H1 (cell line): Measurements from ENCODE around the gene DOCK3. TPM values are rescaled to one million over a fixed set of nuclear protein-coding genes. Genes with fewer than 3 reads are reported as not detected.

Experiments
- ASH2L ChIP-seq: fragments of 200-600, 300-600 bp; sonication (generic); IDR thresholded peaks from one replicate; pipeline ENCODE4 v1.7.1; 2017; ENCODE audit warnings: low read length
- ATF3 ChIP-seq: IDR thresholded peaks from 2 replicates; pipeline ENCODE4 v1.6.1; 2011; ENCODE audit warnings: low read depth, mild to moderate bottlenecking, low read length; ENCODE audit not compliant: insufficient read depth
- BACH1 ChIP-seq: IDR thresholded peaks from 2 replicates; pipeline ENCODE4 v1.6.1; 2012; ENCODE audit warnings: low read length, improper control_type of control experiment
- BRCA1 ChIP-seq: IDR thresholded peaks from 2 replicates; pipeline ENCODE4 v1.6.1; 2012; ENCODE audit warnings: low read depth, low read length, improper control_type of control experiment
- CBX5 ChIP-seq: fragments of 300-800, 300-1000 bp; sonication (generic); IDR thresholded peaks from 2 replicates; pipeline ENCODE4 v1.7.1; 2016; ENCODE audit warnings: antibody characterized with exemption, low read length, low read depth
- CREB1 ChIP-seq: IDR thresholded peaks from 2 replicates; pipeline ENCODE4 v1.6.1; 2012; ENCODE audit warnings: inconsistent platforms
- EGR1 ChIP-seq: IDR thresholded peaks from 2 replicates; pipeline ENCODE4 v1.6.1; 2011; ENCODE audit warnings: low read depth, low read length, borderline replicate concordance
- EZH2 ChIP-seq: fragments of 200-600 bp; sonication (generic); IDR thresholded peaks from 2 replicates; pipeline ENCODE4 v1.7.1; 2012; ENCODE audit warnings: low read depth, mild to moderate bottlenecking, moderate library complexity, low read length, inconsistent platforms; ENCODE audit not compliant: severe bottlenecking
- FOSL1 ChIP-seq: IDR thresholded peaks from 2 replicates; pipeline ENCODE4 v1.6.1; 2011; ENCODE audit warnings: mild to moderate bottlenecking, low read depth, low read length, moderate library complexity; ENCODE audit not compliant: insufficient read depth
- GTF2F1 ChIP-seq: IDR thresholded peaks from 2 replicates; pipeline ENCODE4 v1.6.1; 2012; ENCODE audit warnings: low read depth, low read length, improper control_type of control experiment, borderline replicate concordance
- JUN ChIP-seq: IDR thresholded peaks from 2 replicates; pipeline ENCODE4 v1.6.1; 2011; ENCODE audit warnings: low read depth, mild to moderate bottlenecking, improper control_type of control experiment, low read length
- KDM5A ChIP-seq: fragments of 200-600 bp; IDR thresholded peaks from 2 replicates; pipeline ENCODE4 v1.7.1; 2012; ENCODE audit warnings: mild to moderate bottlenecking, low read length, inconsistent platforms, mixed read lengths
- MAX ChIP-seq: IDR thresholded peaks from 2 replicates; pipeline ENCODE4 v1.6.1; 2012; ENCODE audit warnings: inconsistent platforms
- NANOG ChIP-seq: IDR thresholded peaks from 2 replicates; pipeline ENCODE4 v1.6.1; 2011; ENCODE audit warnings: low read length, low read depth, mild to moderate bottlenecking, inconsistent platforms; ENCODE audit not compliant: insufficient read depth, poor library complexity, severe bottlenecking
- NRF1 ChIP-seq: IDR thresholded peaks from 2 replicates; pipeline ENCODE4 v1.6.1; 2011; ENCODE audit warnings: mild to moderate bottlenecking, low read depth, low read length, improper control_type of control experiment
- POLR2A ChIP-seq, 2 experiments: IDR thresholded peaks; 1 replicate in 1 of 2; 2 replicates in 1 of 2; pipeline ENCODE4 v1.6.1; 2011; ENCODE audit warnings: low read depth in 2 of 2, low read length in 2 of 2, mild to moderate bottlenecking in 2 of 2; ENCODE audit errors: control extremely low read depth in 1 of 2
- POU5F1 ChIP-seq: IDR thresholded peaks from 2 replicates; pipeline ENCODE4 v1.6.1; 2011; ENCODE audit warnings: low read depth, mild to moderate bottlenecking, low read length, moderate library complexity
- RXRA ChIP-seq: IDR thresholded peaks from 2 replicates; pipeline ENCODE4 v1.6.1; 2011; ENCODE audit warnings: low read depth, mild to moderate bottlenecking, low read length, moderate library complexity; ENCODE audit not compliant: insufficient read depth
- SIRT6 ChIP-seq: IDR thresholded peaks from one replicate; pipeline ENCODE4 v1.7.1; 2012; ENCODE audit warnings: low read length, inconsistent platforms
- SP1 ChIP-seq: IDR thresholded peaks from 2 replicates; pipeline ENCODE4 v1.6.1; 2011; ENCODE audit warnings: low read depth, low read length
- TCF12 ChIP-seq: IDR thresholded peaks from 2 replicates; pipeline ENCODE4 v1.6.1; 2011; ENCODE audit warnings: low read depth, mild to moderate bottlenecking, low read length
- YY1 ChIP-seq: IDR thresholded peaks from 2 replicates; pipeline ENCODE4 v1.6.1; 2011; ENCODE audit warnings: low read depth, mild to moderate bottlenecking, low read length
- ZNF274 ChIP-seq: IDR thresholded peaks from 2 replicates; pipeline ENCODE4 v1.7.0; 2012; ENCODE audit warnings: low read length, borderline replicate concordance; ENCODE audit errors: extremely low read depth
- polyA plus RNA-seq, 7 experiments: library from polyadenylated mRNA; depleted of rRNA in 3 of 7; stranded (reverse) in 5 of 7; unstranded in 2 of 7; fragments of >200 nt in 5 of 7; fragments of 200-250 nt in 2 of 7; gene quantifications; 1 replicate in 5 of 7; 2 replicates in 1 of 7; 4 replicates in 1 of 7; pipeline versions ENCODE4 v1.2.1 to v1.2.3, GENCODE V29; 2011 to 2013; ENCODE audit warnings: missing spikeins in 2 of 7, mixed read lengths in 2 of 7
- total RNA-seq: library from RNA; stranded (reverse); fragmentation: NEBNext Ultra II Directional; extraction: Animal tissue kit (Norgen Biotek cat#: 25700); gene quantifications from 2 replicates; pipeline ENCODE4 v1.2.1, GENCODE V29; 2021

DOCK3 gene
- total and polyA plus RNA-seq, 2 of the 8 experiments (the other 6 are each of a cell fraction or from before 2014, with no cell fraction given): 2.7 to 5.0 TPM

- TF ChIP-seq NANOG (peak; percentile 1), ATF3 (no peak), EZH2 (no peak), EGR1 (peak; percentile 75), CBX5 (no peak), KDM5A (no peak), SIRT6 (no peak), RXRA (no peak), POLR2A (IDR thresholded peaks at IDR 0.05; ENCODE audit: control extremely low read depth in 1 of 2, low read depth in 2 of 2, low read length in 2 of 2) (0 out of 3 replicates have a peak, but pooled peaks of 1 of the 2 experiments have one; percentile 50), GTF2F1 (no peak), SP1 (no peak), TCF12 (0 out of 2 replicates have a peak, but pooled peaks have one; percentile 15), MAX (peak; percentile 13; the same call in 1 of the 2 replicates), NRF1 (no peak), JUN (no peak), POU5F1 (no peak), YY1 (no peak), ASH2L (no peak), FOSL1 (no peak), ZNF274 (no peak), CREB1 (peak; percentile 55), BRCA1 (no peak), BACH1 (no peak)
- TF ChIP-seq, all 59 proteins: peak for 11
Observed at GRCh38 chr3:51389423-51390183, 714.9 kb downstream of the DOCK3 start (continued).
